Lung (tissue), 12 donors: ENCODE data around the gene HDHD3. TPM values are rescaled to one million over a fixed set of nuclear protein-coding genes. Genes with fewer than 3 reads are reported as not detected.
"Not testable (repeated sequence)": the region's sequence is repeated elsewhere in the genome, so short reads cannot be mapped to it uniquely, and the experiment has no call there.

Experiments
- ATAC-seq: fragments of 200-7000 bp; cut with Tn5 transposase; one replicate; pipeline ENCODE4 v1.9.1; 2020; ENCODE audit warnings: moderate number of reproducible peaks; ENCODE audit not compliant: insufficient read depth, low FRiP score
- DNase-seq, 3 donors: peaks; one replicate each; pipeline ENCODE4 v3.0.0-alpha.2; 2013 to 2017
- H3K27ac ChIP-seq, 2 donors: one replicate each; pipeline ENCODE4 v1.5.1; 2013; ENCODE audit warnings: mild to moderate bottlenecking in 2 of 2, moderate library complexity in 2 of 2, control low read depth in 1 of 2, inconsistent platforms in 1 of 2, low read depth in 1 of 2, low read length in 1 of 2
- H3K27me3 ChIP-seq, 3 donors: one replicate each; pipeline ENCODE4 v1.5.1; 2013; ENCODE audit warnings: low read length in 2 of 3; ENCODE audit not compliant: control insufficient read depth in 3 of 3, insufficient read depth in 3 of 3
- H3K36me3 ChIP-seq, 4 donors: one replicate each; pipeline ENCODE4 v1.5.1; 2013; ENCODE audit warnings: low read length in 4 of 4, mild to moderate bottlenecking in 1 of 4, moderate library complexity in 1 of 4; ENCODE audit not compliant: control insufficient read depth in 4 of 4, insufficient read depth in 4 of 4
- H3K4me1 ChIP-seq, 5 donors: one replicate each; pipeline ENCODE4 v1.5.1; 2013; ENCODE audit warnings: low read length in 5 of 5, mild to moderate bottlenecking in 2 of 5, moderate library complexity in 1 of 5; ENCODE audit not compliant: control insufficient read depth in 5 of 5, insufficient read depth in 5 of 5
- H3K4me3 ChIP-seq: one replicate; pipeline ENCODE4 v1.5.1; 2013; ENCODE audit warnings: mild to moderate bottlenecking, control low read depth, moderate library complexity
- H3K9ac ChIP-seq, 2 donors: one replicate each; pipeline ENCODE4 v1.5.1; 2013; ENCODE audit warnings: low read length in 2 of 2, control low read depth in 1 of 2; ENCODE audit not compliant: insufficient read depth in 1 of 2
- H3K9me3 ChIP-seq, 4 donors: one replicate each; pipeline ENCODE4 v1.5.1; 2013; ENCODE audit warnings: low read length in 3 of 4, mild to moderate bottlenecking in 1 of 4, moderate library complexity in 1 of 4; ENCODE audit not compliant: control insufficient read depth in 4 of 4, insufficient read depth in 3 of 4
- CTCF ChIP-seq: IDR thresholded peaks from 2 replicates; pipeline ENCODE4 v1.5.1; 2012; ENCODE audit warnings: mild to moderate bottlenecking; ENCODE audit errors: control extremely low read depth, extremely low read depth
- WGBS, 2 donors: extraction: QIAGEN DNeasy Blood & Tissue Kit; methylation state at CpG; one replicate each; pipeline ENCODE4 v1.1.7; 2013; 5-methylcytosine and 5-hydroxymethylcytosine counted together
- polyA plus RNA-seq, 2 donors: library from polyadenylated mRNA; stranded (reverse); fragments of 200-250 nt; gene quantifications; one replicate each; pipeline ENCODE4 v1.2.1, GENCODE V29; 2013
- total RNA-seq, 2 donors: library from RNA; depleted of rRNA in 1 of 2; stranded (reverse); fragments of >200 nt in 1 of 2; gene quantifications; one replicate each; pipeline ENCODE4 v1.2.1, GENCODE V29; 2014 to 2021
- donor health status: control.
- donor health status: control.
- donor health status: Bipolar disorder and iron deficiency.
- donor health status: healthy.
- donor health status: DM: yes; HTN: yes; CAD: no.

Gene HDHD3
- total and polyA plus RNA-seq, 4 donors: 17.0 to 21.1 (median 18.9) TPM

GRCh38 chr9:113409883-113410206, 33.1 kb upstream of the HDHD3 start:
- Histone ChIP-seq H3K4me1 (peaks cover 0 to 9% (median 5%) of the 10 kb centered on the region in 5 donors), H3K27me3 (no peaks in the 10 kb centered on the region), H3K9me3 (no peaks in the 10 kb centered on the region), H3K27ac (peak overlapping the region; percentile 91 to 95), H3K4me3 (peak overlapping the region; percentile 99), H3K36me3 (peaks cover 4 to 19% (median 11%) of the 10 kb centered on the region in 4 donors), H3K9ac (peak overlapping the region; percentile 67 to 94)
- 0% methylated on average over 20 of the region's 20 CpGs for WGBS, 2 donors
- no peak for TF ChIP-seq CTCF
- ATAC-seq (no peak), DNase-seq (no peak)

- Histone ChIP-seq H3K27ac (peak overlapping the region; percentile 91 to 95), H3K4me1 (peaks cover 0 to 9% (median 5%) of the 10 kb centered on the region in 5 donors), H3K9ac (peak overlapping the region; percentile 67 to 94), H3K27me3 (no peaks in the 10 kb centered on the region), H3K36me3 (peaks cover 4 to 19% (median 11%) of the 10 kb centered on the region in 4 donors), H3K4me3 (peak overlapping the region; percentile 99), H3K9me3 (no peaks in the 10 kb centered on the region)
- no peak for ATAC-seq
- no peak for TF ChIP-seq CTCF
- 40 to 43% methylated on average over 10 of the region's 10 CpGs for WGBS, 2 donors
- DNase-seq: no peak
These were observed 32.7 kb upstream of the HDHD3 start for GRCh38 chr9:113409481-113409880.

GRCh38 chr9:113406873-113407511, 30.2 kb upstream of the HDHD3 start:
- H3K27ac ChIP-seq, H3K9ac ChIP-seq: not testable (repeated sequence)
- DNase-seq: peak; percentile 74 to 85 (median 83)

GRCh38 chr9:113406353-113406752, 29.6 kb upstream of the HDHD3 start:
- H3K9ac ChIP-seq, ATAC-seq, H3K4me3 ChIP-seq, H3K9me3 ChIP-seq, H3K27ac ChIP-seq, DNase-seq, H3K27me3 ChIP-seq: not testable (repeated sequence)
- peaks cover 4 to 19% (median 11%) of the 10 kb centered on the region in 4 donors for H3K36me3 ChIP-seq
- peaks cover 0 to 12% (median 9%) of the 10 kb centered on the region in 5 donors for H3K4me1 ChIP-seq
- WGBS, 2 donors: 88 to 91% methylated on average over 9 of the region's 9 CpGs

More at GRCh38 chr9:113406873-113407511, 30.2 kb upstream of the HDHD3 start:
- not testable (repeated sequence) for H3K9me3 ChIP-seq, ATAC-seq, H3K4me1 ChIP-seq, H3K4me3 ChIP-seq, H3K27me3 ChIP-seq
- peak; percentile 65 for TF ChIP-seq CTCF
- peaks cover 4 to 19% (median 11%) of the 10 kb centered on the region in 4 donors for H3K36me3 ChIP-seq
- 39 to 41% methylated on average over 7 of the region's 7 CpGs for WGBS, 2 donors
